Measurements from ENCODE around the gene IPPK. TPM values are rescaled to one million over a fixed set of nuclear protein-coding genes. Genes with fewer than 3 reads are reported as not detected.

IPPK gene
- total and polyA plus RNA-seq, 3 donors from 2014 or later, result 21.0 to 25.0 (median 21.9) TPM

DNA sequence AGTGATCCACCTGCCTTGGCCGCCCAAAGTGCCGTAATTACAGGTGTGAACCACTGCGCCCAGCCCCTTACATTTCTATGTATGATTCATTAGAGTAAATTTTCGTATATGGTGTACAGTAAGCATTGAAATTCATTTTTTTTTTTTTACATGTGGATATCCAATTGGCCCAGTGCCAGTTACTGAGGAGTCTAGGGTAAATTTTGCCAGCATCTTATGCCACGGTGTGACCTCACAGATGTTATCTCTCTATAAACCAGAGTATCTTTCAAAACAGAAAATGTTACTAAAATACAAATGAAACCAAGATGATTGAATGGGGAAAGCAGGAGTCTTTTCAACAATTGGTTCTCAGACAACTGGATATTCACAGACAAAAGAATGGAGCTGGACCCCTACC, 64.7 kb downstream of the IPPK start:
- H3K4me1 ChIP-seq, result peaks cover 31% of the 10 kb centered on the region
- no peak for TF ChIP-seq POLR2A (IDR thresholded peaks at IDR 0.05)
- TF ChIP-seq, protein P1, sequence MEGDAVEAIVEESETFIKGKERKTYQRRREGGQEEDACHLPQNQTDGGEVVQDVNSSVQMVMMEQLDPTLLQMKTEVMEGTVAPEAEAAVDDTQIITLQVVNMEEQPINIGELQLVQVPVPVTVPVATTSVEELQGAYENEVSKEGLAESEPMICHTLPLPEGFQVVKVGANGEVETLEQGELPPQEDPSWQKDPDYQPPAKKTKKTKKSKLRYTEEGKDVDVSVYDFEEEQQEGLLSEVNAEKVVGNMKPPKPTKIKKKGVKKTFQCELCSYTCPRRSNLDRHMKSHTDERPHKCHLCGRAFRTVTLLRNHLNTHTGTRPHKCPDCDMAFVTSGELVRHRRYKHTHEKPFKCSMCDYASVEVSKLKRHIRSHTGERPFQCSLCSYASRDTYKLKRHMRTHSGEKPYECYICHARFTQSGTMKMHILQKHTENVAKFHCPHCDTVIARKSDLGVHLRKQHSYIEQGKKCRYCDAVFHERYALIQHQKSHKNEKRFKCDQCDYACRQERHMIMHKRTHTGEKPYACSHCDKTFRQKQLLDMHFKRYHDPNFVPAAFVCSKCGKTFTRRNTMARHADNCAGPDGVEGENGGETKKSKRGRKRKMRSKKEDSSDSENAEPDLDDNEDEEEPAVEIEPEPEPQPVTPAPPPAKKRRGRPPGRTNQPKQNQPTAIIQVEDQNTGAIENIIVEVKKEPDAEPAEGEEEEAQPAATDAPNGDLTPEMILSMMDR (IDR thresholded peaks at IDR 0.05), result no peak
- H3K4me3 ChIP-seq, result no peak overlapping the region
- H3K36me3 ChIP-seq (ENCODE audit: low read depth, missing control alignments), result no peaks in the 10 kb centered on the region
- DNase-seq, result no peak
- intact Hi-C loops (cut with DNase I; ENCODE audit: low total_unique reads), result no loop called here
- H3K9me3 ChIP-seq, result no peaks in the 10 kb centered on the region
- 95 to 97% methylated on average over 5 of the region's 5 CpGs for WGBS, 2 donors
- H3K27me3 ChIP-seq, result no peaks in the 10 kb centered on the region
- no peak overlapping the region for H3K27ac ChIP-seq

GRCh38 chr9:92603990-92604389, 65.9 kb downstream of the IPPK start:
- Histone ChIP-seq H3K4me1 (peaks cover 30% of the 10 kb centered on the region), H3K27ac (no peak overlapping the region), H3K9me3 (no peaks in the 10 kb centered on the region), H3K4me3 (no peak overlapping the region), H3K36me3 (ENCODE audit: low read depth, missing control alignments) (no peaks in the 10 kb centered on the region), H3K27me3 (no peaks in the 10 kb centered on the region)
- intact Hi-C loops (cut with DNase I; ENCODE audit: low total_unique reads), result no loop called here
- 95% methylated on average over 5 of the region's 5 CpGs for WGBS, 2 donors
- TF ChIP-seq, protein P1 (IDR thresholded peaks at IDR 0.05), result no peak
- TF ChIP-seq POLR2A (IDR thresholded peaks at IDR 0.05), result no peak
- DNase-seq, result no peak

DNA sequence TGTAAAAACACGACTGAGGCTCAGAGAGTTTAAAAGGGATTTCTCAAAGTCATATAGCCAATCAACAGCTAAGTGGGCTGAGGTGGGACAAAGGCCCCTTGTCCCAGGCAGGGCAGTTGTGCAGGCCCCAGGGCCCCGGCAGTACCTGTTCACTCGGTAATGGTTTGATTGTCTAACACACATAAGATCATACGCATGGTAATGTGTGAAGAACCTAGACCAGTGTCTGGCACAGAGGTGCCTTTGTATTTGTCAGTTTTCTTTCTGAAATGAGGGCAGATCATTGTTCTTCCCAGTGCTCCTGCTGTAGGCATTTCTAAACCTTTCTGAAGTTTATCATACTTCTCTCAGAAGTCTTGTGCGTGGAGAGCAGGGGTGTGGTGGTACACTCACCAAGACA, 66.8 kb downstream of the IPPK start:
- no peak overlapping the region for H3K27ac ChIP-seq
- no peak for DNase-seq
- intact Hi-C loops (cut with DNase I; ENCODE audit: low total_unique reads), result no loop called here
- H3K27me3 ChIP-seq, result no peaks in the 10 kb centered on the region
- peaks cover 25% of the 10 kb centered on the region for H3K4me1 ChIP-seq
- TF ChIP-seq POLR2A (IDR thresholded peaks at IDR 0.05), result no peak
- no peaks in the 10 kb centered on the region for H3K36me3 ChIP-seq (ENCODE audit: low read depth, missing control alignments)
- no peak overlapping the region for H3K4me3 ChIP-seq
- no peaks in the 10 kb centered on the region for H3K9me3 ChIP-seq
- WGBS, 2 donors, result 75 to 86% methylated on average over 2 to 5 of the region's 5 CpGs

DNA sequence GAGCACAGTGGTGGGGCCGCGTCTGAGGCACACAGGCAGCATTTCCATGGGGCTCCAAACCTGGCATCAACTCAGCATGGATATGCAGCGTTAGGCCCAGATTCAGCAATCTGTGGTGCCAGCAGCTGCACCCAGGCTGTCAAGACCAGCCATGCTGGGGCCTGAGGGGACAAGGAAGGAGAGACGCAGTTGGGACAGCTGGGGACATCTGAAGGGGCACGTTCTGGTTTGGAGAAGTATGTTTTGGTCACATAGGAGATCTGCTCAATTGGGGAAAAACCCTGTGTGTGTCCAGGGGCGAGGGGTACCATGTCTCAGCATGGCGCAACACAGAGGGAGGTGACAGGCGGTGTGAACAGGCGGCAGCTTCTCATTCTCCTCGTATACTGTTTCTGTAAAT, 67.5 kb downstream of the IPPK start:
- intact Hi-C loops (cut with DNase I; ENCODE audit: low total_unique reads), result no loop called here
- no peak overlapping the region for H3K27ac ChIP-seq
- no peak for DNase-seq
- WGBS, 2 donors, result 92 to 93% methylated on average over 10 of the region's 10 CpGs
- H3K4me1 ChIP-seq, result peaks cover 24% of the 10 kb centered on the region
- no peaks in the 10 kb centered on the region for H3K9me3 ChIP-seq
- no peak for TF ChIP-seq POLR2A (IDR thresholded peaks at IDR 0.05)
- TF ChIP-seq, protein P1 (IDR thresholded peaks at IDR 0.05), result no peak
- no peak overlapping the region for H3K4me3 ChIP-seq
- no peaks in the 10 kb centered on the region for H3K36me3 ChIP-seq (ENCODE audit: low read depth, missing control alignments)
- no peaks in the 10 kb centered on the region for H3K27me3 ChIP-seq

DNA sequence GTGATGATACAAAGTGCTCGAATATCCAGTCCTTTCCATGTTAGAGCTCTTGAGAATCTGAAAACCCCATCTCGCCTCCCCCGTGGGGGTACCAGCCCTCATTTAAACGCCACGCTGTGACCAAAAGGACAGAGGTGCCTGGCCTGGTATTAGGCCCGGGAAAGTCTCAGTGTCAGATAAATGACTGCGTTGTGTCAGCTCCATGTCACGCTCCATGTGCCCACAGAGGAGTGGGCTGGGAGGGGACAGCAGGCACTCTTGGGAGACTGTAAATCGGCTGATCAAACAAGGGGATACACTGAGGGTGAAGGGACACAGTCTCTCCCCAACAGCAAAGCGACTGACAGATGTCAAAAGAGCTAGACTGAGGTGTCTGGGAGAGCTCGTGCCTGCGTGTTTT, 68.5 kb downstream of the IPPK start:
- Histone ChIP-seq H3K9me3 (no peaks in the 10 kb centered on the region), H3K4me3 (no peak overlapping the region), H3K27ac (peak overlapping the region; percentile 9 to 51), H3K27me3 (no peaks in the 10 kb centered on the region), H3K4me1 (peaks cover 28% of the 10 kb centered on the region), H3K36me3 (ENCODE audit: low read depth, missing control alignments) (no peaks in the 10 kb centered on the region)
- 84% methylated on average over 12 of the region's 12 CpGs for WGBS, 2 donors
- intact Hi-C loops (cut with DNase I; ENCODE audit: low total_unique reads), result no loop called here
- no peak for DNase-seq
- TF ChIP-seq, protein P1 (IDR thresholded peaks at IDR 0.05), result no peak
- no peak for TF ChIP-seq POLR2A (IDR thresholded peaks at IDR 0.05)

Measured in testis (tissue), 3 donors.